Measurements from ENCODE around the gene TMTC4. TPM values are rescaled to one million over a fixed set of nuclear protein-coding genes. Genes with fewer than 3 reads are reported as not detected.

Gene TMTC4
- total RNA-seq, 2 experiments from 2014 or later, result 8.0 to 9.3 TPM

DNA sequence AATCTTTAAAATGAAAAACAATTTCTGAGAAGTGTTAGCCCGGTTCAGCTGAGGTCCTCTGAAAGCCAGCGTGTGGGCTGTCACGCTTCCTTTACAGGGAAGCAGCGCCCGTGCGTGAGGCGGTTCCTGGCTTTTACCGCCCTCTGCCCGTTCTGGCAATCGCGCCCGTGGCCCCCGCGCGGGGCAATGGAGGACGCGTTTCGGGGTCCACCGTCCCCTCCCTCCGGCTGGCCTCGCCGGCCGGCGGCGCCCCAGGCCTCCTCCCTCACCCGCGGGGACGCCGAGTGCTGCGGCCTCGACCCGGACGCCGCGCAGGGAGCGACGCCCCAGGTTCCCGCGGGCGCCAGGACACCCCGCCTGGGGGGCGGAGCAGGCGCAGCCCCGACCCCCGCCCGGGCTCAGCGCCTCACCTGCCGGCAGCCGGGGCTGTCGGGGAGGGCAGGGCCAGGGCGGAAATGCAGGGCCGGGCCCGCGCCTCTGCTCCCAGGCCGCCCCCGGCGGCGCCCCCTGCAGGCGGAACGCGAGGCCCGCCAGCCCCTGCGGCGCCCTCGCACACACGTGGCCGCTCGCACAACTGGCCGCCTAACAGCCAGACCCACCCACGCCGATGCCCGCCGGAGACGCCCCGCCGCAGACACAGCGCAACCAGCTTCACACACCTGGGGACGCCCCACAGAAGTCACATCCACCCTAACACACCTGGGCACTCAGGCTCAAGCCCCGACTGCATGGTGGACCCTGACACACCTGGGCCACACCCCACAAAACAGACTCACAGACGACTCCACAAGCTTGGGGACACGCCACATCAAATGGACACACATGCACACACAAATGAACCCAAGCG lies 86.0 kb downstream of the TMTC4 start, which contains the start of gene GGACT:
Gene GGACT (minus strand): TSS at position 459 of the 847 bp plus-strand sequence. CDS start 56,198 bp downstream, outside the sequence.
- ChIA-PET POLR2A (interaction anchor here (0.6 to 2.6 kb wide), 7 partner anchors 10 to 931 kb away, joined by 3 to 22 read pairs (median 3); partner anchors contain the start of gene TMTC4), CTCF (interaction anchor here (0.7 to 6.2 kb wide), 6 partner anchors 15 to 982 kb away, joined by 3 to 57 read pairs (median 4); partner anchors contain the start of genes CLYBL and TMTC4)
- H3K4me1 Mint-ChIP-seq (ENCODE audit: low read depth), result peaks cover 51% of the 10 kb centered on the region
- Histone ChIP-seq H3K4me3 (ENCODE audit: low read length) (peak within 1 kb of the TSS; percentile 67), H3K27ac (ENCODE audit: low read depth in 1 of 2, low read length in 2 of 2) (peak within 1 kb of the TSS; percentile 72 to 79), H3K36me3 (ENCODE audit: insufficient read depth, low read length) (no peaks in the 10 kb centered on the region), H3K9me3 (ENCODE audit: control insufficient read depth in 1 of 2, insufficient read depth in 1 of 2, low read length in 2 of 2) (no peaks in the 10 kb centered on the region), H3K4me1 (ENCODE audit: insufficient read depth, low read length) (peaks cover 26% of the 10 kb centered on the region), H3K27me3 (ENCODE audit: control insufficient read depth in 1 of 2, insufficient read depth in 2 of 2, low read length in 2 of 2) (no peaks in the 10 kb centered on the region)
- H3K36me3 Mint-ChIP-seq (ENCODE audit: low read depth), result no peaks in the 10 kb centered on the region
- ATAC-seq (ENCODE audit: poor library complexity) (peak; percentile 92), DNase-seq (peak; percentile 69 to 92 (median 86))
- intact Hi-C loops (cut with DNase I, micrococcal nuclease), result loop anchor here (1.0 to 5.0 kb wide), 4 partner anchors 15 to 981 kb away; partner anchors contain the start of genes CLYBL (in 1 of the 2) and TMTC4 (in 1 of the 2)
- no peaks in the 10 kb centered on the region for H3K27me3 Mint-ChIP-seq
- peak within 1 kb of the TSS; percentile 90 for H3K4me3 Mint-ChIP-seq
- H3K9me3 Mint-ChIP-seq, result no peaks in the 10 kb centered on the region
- TF ChIP-seq, protein P1, sequence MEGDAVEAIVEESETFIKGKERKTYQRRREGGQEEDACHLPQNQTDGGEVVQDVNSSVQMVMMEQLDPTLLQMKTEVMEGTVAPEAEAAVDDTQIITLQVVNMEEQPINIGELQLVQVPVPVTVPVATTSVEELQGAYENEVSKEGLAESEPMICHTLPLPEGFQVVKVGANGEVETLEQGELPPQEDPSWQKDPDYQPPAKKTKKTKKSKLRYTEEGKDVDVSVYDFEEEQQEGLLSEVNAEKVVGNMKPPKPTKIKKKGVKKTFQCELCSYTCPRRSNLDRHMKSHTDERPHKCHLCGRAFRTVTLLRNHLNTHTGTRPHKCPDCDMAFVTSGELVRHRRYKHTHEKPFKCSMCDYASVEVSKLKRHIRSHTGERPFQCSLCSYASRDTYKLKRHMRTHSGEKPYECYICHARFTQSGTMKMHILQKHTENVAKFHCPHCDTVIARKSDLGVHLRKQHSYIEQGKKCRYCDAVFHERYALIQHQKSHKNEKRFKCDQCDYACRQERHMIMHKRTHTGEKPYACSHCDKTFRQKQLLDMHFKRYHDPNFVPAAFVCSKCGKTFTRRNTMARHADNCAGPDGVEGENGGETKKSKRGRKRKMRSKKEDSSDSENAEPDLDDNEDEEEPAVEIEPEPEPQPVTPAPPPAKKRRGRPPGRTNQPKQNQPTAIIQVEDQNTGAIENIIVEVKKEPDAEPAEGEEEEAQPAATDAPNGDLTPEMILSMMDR (IDR thresholded peaks at IDR 0.05), result peak; percentile 71
- peak within 1 kb of the TSS; percentile 92 for H3K27ac Mint-ChIP-seq

DNA sequence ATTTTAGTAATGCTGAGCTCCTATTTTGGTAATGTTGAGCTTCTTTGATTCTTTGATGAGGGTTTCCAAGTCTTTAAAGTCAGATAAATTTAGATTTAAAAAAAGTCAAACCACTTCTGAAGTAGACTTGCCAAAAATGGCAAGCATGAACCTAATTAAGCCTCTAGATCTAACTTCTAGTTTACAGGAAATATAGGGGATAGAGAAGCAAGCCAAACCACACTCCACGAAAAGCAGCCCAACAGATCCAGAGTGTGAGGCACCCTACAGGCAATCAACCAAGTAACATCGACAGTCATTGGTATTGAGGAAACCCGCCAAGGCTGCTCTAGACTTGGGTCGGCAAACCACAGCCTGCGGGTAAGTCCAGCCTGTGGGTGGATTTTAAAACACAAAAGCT lies 89.7 kb downstream of the TMTC4 start:
- DNase-seq, result peak in 7 of 14 experiments; percentile 5 to 45 (median 26)
- TF ChIP-seq, protein P1 (IDR thresholded peaks at IDR 0.05), result no peak
- Mint-ChIP-seq H3K4me1 (ENCODE audit: low read depth) (peaks cover 71% of the 10 kb centered on the region), H3K9me3 (no peaks in the 10 kb centered on the region), H3K27ac (peak overlapping the region; percentile 80), H3K36me3 (ENCODE audit: low read depth) (peaks cover 19% of the 10 kb centered on the region), H3K4me3 (peak overlapping the region; percentile 62), H3K27me3 (no peaks in the 10 kb centered on the region)
- CTCF ChIA-PET, result interaction anchor here (0.6 to 6.2 kb wide), 4 partner anchors 11 to 1407 kb away, joined by 3 to 57 read pairs (median 4); partner anchors contain the start of gene TMTC4
- H3K4me3 ChIP-seq (ENCODE audit: low read length), result no peak overlapping the region
- POLR2A ChIA-PET, result interaction anchor here (1.0 to 1.4 kb wide), 2 partner anchors 12 to 90 kb away, joined by 8 to 10 read pairs; partner anchors contain the start of gene TMTC4
- H3K9me3 ChIP-seq (ENCODE audit: control insufficient read depth in 1 of 2, insufficient read depth in 1 of 2, low read length in 2 of 2), result no peaks in the 10 kb centered on the region
- H3K27ac ChIP-seq (ENCODE audit: low read depth in 1 of 2, low read length in 2 of 2), result no peak overlapping the region
- peaks cover 3% of the 10 kb centered on the region for H3K36me3 ChIP-seq (ENCODE audit: insufficient read depth, low read length)
- H3K27me3 ChIP-seq (ENCODE audit: control insufficient read depth in 1 of 2, insufficient read depth in 2 of 2, low read length in 2 of 2), result no peaks in the 10 kb centered on the region
- H3K4me1 ChIP-seq (ENCODE audit: insufficient read depth, low read length), result peaks cover 32% of the 10 kb centered on the region
- peak; percentile 10 for ATAC-seq (ENCODE audit: poor library complexity)
- intact Hi-C loops (cut with DNase I, micrococcal nuclease), result loop anchor here in 1 of 2 experiments (5.0 kb wide), 2 partner anchors 928 to 978 kb away; partner anchors contain the start of gene CLYBL

GRCh38 chr13:100581504-100581903 lies 93.1 kb downstream of the TMTC4 start:
- H3K4me1 Mint-ChIP-seq (ENCODE audit: low read depth), result peaks cover 46% of the 10 kb centered on the region
- DNase-seq (peak in 1 of 14 experiments; percentile 7), ATAC-seq (ENCODE audit: poor library complexity) (no peak)
- no peaks in the 10 kb centered on the region for H3K9me3 Mint-ChIP-seq
- no peaks in the 10 kb centered on the region for H3K27me3 Mint-ChIP-seq
- no peak overlapping the region for H3K4me3 Mint-ChIP-seq
- ChIA-PET CTCF (no interaction called here), POLR2A (no interaction called here)
- Histone ChIP-seq H3K4me3 (ENCODE audit: low read length) (no peak overlapping the region), H3K27ac (ENCODE audit: low read depth in 1 of 2, low read length in 2 of 2) (no peak overlapping the region), H3K36me3 (ENCODE audit: insufficient read depth, low read length) (peaks cover 5% of the 10 kb centered on the region), H3K4me1 (ENCODE audit: insufficient read depth, low read length) (peaks cover 18% of the 10 kb centered on the region), H3K27me3 (ENCODE audit: control insufficient read depth in 1 of 2, insufficient read depth in 2 of 2, low read length in 2 of 2) (no peaks in the 10 kb centered on the region), H3K9me3 (ENCODE audit: control insufficient read depth in 1 of 2, insufficient read depth in 1 of 2, low read length in 2 of 2) (no peaks in the 10 kb centered on the region)
- H3K27ac Mint-ChIP-seq, result no peak overlapping the region
- intact Hi-C loops (cut with DNase I, micrococcal nuclease), result no loop called here
- H3K36me3 Mint-ChIP-seq (ENCODE audit: low read depth), result peaks cover 35% of the 10 kb centered on the region
- TF ChIP-seq, protein P1 (IDR thresholded peaks at IDR 0.05), result no peak
